Measurements from ENCODE around the gene ZNF540. TPM values are rescaled to one million over a fixed set of nuclear protein-coding genes. Genes with fewer than 3 reads are reported as not detected.

ZNF540 gene
- polyA plus RNA-seq, 10 donors, result 1.3 to 3.5 (median 2.1) TPM

Other genes with a start within 250 kb of the ZNF540 start
- 1 to 10 TPM; 5.0 to 8.7 (median 6.0) TPM for gene ZNF527, start 223.8 kb upstream of the ZNF540 start, polyA plus RNA-seq (ENCODE audit: insufficient read length in 10 of 10)
- 1 to 10 TPM; 6.8 to 10.0 (median 8.4) TPM for gene ZNF569, start 127.4 kb upstream of the ZNF540 start, polyA plus RNA-seq (ENCODE audit: insufficient read length in 10 of 10)
- 1 to 10 TPM; 5.5 to 7.8 (median 6.7) TPM for gene ZNF570, start 125.5 kb upstream of the ZNF540 start, polyA plus RNA-seq (ENCODE audit: insufficient read length in 10 of 10)
- gene ZNF793, start 87.9 kb upstream of the ZNF540 start, polyA plus RNA-seq (ENCODE audit: insufficient read length in 10 of 10), result 10 to 100 TPM in 4 of 10 donors, 1 to 10 TPM in 6; 6.9 to 17.5 (median 9.5) TPM
- 1 to 10 TPM; 4.3 to 8.3 (median 5.9) TPM for gene ZNF571, start 84 bp upstream of the ZNF540 start, polyA plus RNA-seq (ENCODE audit: insufficient read length in 10 of 10)
- gene ZFP30, start 60.6 kb downstream of the ZNF540 start, polyA plus RNA-seq (ENCODE audit: insufficient read length in 10 of 10), result 10 to 100 TPM; 11.0 to 15.5 (median 14.1) TPM
- 1 to 10 TPM; 4.2 to 6.7 (median 5.4) TPM for gene ZNF607, start 124.9 kb downstream of the ZNF540 start, polyA plus RNA-seq (ENCODE audit: insufficient read length in 10 of 10)
- gene ZNF573, start 184.7 kb downstream of the ZNF540 start, polyA plus RNA-seq (ENCODE audit: insufficient read length in 10 of 10), result 10 to 100 TPM in 5 of 10 donors, 1 to 10 TPM in 5; 7.2 to 16.2 (median 10.4) TPM